Measurements from ENCODE around the gene MVB12B.

Gene MVB12B

DNA sequence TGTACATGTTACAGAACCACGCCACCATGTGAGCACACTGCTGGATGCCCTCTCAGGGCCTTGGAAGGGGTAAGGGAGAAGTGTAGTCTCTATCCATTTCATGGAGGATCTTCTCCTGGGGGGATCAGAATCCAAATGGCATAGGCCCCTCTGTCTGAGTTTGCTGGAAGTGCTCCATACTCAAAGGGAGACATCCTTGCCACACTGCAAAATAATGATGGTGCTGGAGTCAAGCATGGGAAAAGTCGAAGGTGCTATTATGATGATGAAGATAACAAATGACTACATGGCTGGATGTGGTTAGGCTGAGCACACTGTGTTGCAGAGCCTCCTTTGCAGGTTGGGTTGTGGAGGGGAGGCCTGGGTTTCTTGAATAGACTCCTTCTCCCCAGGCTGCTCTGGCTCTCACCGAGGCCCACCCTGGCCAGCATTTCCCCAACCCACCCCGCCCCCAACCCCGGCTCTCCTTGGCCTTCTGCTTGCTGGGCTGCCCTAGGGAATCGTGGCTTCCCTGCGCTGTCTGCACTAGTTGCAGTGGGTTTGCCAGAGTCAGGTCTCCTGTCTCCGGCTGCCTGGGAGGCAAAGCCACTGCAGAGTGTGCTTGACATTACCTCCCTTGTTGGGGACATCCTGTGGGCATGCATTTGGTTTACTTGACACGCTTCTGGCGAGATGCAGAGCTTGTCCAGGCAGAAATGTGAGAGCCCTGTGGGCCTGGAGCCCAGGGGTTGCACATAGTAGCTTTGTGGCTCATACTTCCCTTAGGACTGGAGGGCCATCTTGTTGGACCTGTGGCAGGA is 3.0 kb downstream of the MVB12B start:
- no peak overlapping the region for H3K4me3 ChIP-seq (ENCODE audit: control insufficient read depth, low read depth, low read length)
- TF ChIP-seq, protein P1, sequence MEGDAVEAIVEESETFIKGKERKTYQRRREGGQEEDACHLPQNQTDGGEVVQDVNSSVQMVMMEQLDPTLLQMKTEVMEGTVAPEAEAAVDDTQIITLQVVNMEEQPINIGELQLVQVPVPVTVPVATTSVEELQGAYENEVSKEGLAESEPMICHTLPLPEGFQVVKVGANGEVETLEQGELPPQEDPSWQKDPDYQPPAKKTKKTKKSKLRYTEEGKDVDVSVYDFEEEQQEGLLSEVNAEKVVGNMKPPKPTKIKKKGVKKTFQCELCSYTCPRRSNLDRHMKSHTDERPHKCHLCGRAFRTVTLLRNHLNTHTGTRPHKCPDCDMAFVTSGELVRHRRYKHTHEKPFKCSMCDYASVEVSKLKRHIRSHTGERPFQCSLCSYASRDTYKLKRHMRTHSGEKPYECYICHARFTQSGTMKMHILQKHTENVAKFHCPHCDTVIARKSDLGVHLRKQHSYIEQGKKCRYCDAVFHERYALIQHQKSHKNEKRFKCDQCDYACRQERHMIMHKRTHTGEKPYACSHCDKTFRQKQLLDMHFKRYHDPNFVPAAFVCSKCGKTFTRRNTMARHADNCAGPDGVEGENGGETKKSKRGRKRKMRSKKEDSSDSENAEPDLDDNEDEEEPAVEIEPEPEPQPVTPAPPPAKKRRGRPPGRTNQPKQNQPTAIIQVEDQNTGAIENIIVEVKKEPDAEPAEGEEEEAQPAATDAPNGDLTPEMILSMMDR (IDR thresholded peaks at IDR 0.05; ENCODE audit: control insufficient read depth, insufficient read depth, low read depth, low read length, missing control alignments): no peak
- DNase-seq (ENCODE audit: low read depth): no peak

DNA sequence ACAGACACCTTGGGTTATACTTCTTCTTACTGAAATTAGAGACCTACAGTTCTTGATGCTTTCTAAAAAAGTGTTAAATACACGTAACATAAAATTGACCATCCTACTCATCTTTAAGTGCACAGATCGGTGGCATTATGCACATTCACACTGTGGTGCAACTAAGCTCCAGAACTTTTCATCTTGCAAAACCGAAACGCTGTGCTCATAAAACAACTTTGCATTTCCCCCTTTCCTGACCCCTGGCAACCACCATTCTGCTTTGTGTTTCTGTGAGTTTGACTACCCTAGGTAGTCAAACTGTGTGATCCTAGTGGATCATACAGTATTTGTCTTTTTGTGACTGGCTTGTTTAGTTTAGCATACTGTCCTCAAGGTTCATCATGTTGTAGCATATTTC is 3.9 kb downstream of the MVB12B start:
- no peak overlapping the region for H3K4me3 ChIP-seq (ENCODE audit: control insufficient read depth, low read depth, low read length)
- TF ChIP-seq, protein P1 (IDR thresholded peaks at IDR 0.05; ENCODE audit: control insufficient read depth, insufficient read depth, low read depth, low read length, missing control alignments): no peak
- DNase-seq (ENCODE audit: low read depth): no peak

DNA sequence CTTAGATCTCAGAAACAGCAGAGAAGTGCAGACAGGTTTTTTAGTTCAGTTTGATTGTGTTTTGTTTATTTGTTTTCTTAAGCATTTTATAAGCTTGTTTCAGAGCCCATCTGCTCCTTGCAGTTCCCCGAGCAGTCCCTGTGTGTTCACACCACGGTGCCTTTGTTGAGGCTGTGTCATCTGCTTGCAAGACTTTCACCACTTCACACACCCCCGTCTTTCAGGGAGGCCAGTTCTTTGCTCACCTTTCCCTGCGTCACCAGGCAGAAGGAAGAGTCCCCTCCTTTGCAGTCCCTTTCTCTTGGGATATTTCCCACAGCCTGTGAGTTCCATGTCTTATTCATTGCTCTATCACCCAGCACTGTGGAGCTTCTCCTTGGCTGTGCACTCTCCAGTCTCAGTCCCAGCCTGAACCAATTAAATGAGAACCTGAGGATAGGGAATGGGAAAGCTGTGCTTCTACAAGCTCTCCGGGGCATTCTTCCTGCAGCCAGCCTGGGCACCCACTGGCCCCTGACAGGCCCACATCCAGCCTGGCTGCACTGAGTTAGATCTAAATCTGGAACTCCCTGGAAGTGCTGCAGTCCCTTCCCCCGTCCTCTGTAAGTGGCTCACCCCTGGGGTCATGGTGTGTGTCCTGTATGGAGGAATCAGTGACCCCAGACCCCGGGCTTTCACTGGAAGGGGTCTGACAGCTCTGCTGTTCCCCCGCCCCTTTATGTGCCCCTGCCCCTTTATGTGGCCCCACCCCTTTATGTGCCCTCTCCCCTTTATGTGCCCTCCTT is 5.5 kb downstream of the MVB12B start:
- TF ChIP-seq, protein P1 (IDR thresholded peaks at IDR 0.05; ENCODE audit: control insufficient read depth, insufficient read depth, low read depth, low read length, missing control alignments): no peak
- H3K4me3 ChIP-seq (ENCODE audit: control insufficient read depth, low read depth, low read length): no peak overlapping the region
- no peak for DNase-seq (ENCODE audit: low read depth)

GRCh38 chr9:126334721-126335621 is 8.3 kb downstream of the MVB12B start:
- TF ChIP-seq, protein P1 (IDR thresholded peaks at IDR 0.05; ENCODE audit: control insufficient read depth, insufficient read depth, low read depth, low read length, missing control alignments): no peak
- no peak for DNase-seq (ENCODE audit: low read depth)
- no peak overlapping the region for H3K4me3 ChIP-seq (ENCODE audit: control insufficient read depth, low read depth, low read length)

DNA sequence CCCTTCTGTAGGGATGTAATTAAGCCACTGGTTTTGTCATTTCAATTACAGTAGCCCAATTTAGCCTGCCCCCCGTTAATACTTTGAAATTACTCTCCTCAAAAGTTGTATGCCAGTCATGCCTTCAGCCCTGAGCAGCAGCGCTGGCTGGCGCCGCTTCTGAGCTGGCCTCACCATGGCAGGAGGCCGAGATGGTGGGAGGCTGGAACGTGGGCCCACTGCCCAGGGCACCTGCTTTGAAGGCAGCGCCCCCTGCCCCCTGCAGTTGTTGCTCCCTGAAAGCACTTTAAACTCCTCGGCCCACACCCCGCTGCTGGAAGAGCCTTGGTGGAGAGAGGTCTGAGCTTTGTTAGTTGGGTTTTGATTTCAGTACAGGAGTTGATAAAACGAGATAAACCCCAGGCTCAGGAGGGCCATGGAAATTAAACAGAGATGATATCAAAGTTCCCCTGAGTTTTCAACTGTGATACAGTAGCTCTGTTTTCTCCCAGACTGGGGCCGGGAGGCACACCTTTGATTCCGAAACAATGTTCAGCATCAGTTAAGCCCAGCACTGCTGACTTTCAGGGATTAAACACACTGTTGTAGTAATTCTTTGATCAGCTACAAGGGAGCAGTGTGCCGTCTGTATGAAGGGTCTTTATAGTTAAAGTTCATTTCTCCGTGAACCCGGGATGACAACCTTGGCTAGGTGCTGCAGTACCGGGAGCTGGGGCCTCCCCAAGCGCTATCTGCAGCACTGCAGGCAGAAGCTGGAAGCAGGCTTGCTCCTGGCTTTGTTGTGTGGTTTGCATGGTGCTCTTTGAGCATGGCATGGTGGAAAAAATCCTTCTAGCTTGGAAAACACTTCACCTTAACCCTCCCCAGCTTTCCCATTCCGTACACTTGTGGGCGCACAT is 9.5 kb downstream of the MVB12B start:
- TF ChIP-seq, protein P1 (IDR thresholded peaks at IDR 0.05; ENCODE audit: control insufficient read depth, insufficient read depth, low read depth, low read length, missing control alignments): no peak
- DNase-seq (ENCODE audit: low read depth): no peak
- no peak overlapping the region for H3K4me3 ChIP-seq (ENCODE audit: control insufficient read depth, low read depth, low read length)

Measured in AG09309 (cell line).